ENCODE results near the gene MTA1.

Gene MTA1

DNA sequence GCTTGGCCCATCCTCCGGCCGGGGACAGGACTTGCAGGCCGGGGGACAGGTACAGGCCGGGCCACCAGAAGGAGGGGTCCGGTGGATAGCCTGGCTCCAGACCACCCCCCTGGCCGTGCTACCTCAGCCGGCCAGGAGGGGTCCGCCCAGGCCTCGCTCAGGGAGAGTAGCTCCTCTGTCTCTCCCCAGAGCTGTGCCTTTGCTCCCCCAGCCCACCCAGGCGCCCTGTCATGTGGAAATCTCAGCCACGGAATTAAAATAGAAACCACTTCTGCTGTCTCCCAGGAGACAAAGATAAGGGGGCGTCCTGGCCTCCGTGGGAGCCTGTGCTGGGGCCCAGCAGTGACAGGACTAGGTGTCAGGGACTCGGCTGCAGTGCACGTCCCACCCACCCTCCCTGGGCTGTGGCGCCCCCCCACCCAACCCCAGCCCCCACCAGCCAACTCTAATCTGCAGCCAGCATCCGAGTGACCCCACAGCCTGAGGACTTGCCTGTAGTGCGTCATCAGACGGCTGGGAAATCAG is 51.7 kb downstream of the MTA1 start:
- Mint-ChIP-seq H3K4me3 (no peak overlapping the region), H3K4me1 (ENCODE audit: low read depth) (no peaks in the 10 kb centered on the region), H3K9me3 (no peaks in the 10 kb centered on the region), H3K36me3 (ENCODE audit: low read depth) (no peaks in the 10 kb centered on the region), H3K27ac (no peak overlapping the region), H3K27me3 (ENCODE audit: low read depth) (peaks cover 11% of the 10 kb centered on the region)
- no peak for DNase-seq (ENCODE audit: low spot score)

DNA sequence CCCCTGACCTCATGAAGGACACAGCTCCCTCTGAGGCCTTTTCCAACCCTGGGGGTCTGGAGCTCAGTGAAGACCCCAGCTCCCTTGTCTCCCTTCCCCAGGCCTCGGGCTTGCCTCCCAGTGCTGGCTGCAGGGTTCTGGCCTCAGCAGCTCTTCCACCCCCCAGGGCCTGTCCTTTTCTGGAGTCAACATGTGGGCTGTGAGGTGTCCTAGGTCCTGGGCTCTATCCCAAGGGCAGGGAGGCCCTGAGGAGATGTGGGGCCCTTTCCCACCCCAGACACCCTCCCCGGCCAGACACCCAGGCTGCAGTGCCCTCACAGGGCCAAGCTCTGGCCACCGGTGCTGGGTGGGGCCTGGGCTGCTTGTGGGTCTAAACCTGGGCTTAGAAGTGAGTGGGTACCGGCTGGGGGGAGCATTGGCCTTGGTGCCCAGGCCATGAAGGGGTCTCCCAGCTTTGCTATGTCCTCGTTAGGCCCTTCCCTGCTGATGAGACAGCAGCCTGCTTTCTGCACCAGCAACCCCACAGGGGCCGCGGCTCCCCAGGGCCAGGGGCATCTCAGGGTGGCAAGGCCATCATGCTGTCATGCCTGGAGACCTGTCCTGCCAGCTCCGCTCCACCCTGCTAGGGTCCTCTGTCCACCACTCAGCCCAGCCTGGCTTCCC is 52.3 kb downstream of the MTA1 start:
- Mint-ChIP-seq H3K9me3 (no peaks in the 10 kb centered on the region), H3K4me3 (no peak overlapping the region), H3K27me3 (ENCODE audit: low read depth) (peaks cover 14% of the 10 kb centered on the region), H3K27ac (no peak overlapping the region), H3K4me1 (ENCODE audit: low read depth) (no peaks in the 10 kb centered on the region), H3K36me3 (ENCODE audit: low read depth) (no peaks in the 10 kb centered on the region)
- DNase-seq (ENCODE audit: low spot score), result no peak

DNA sequence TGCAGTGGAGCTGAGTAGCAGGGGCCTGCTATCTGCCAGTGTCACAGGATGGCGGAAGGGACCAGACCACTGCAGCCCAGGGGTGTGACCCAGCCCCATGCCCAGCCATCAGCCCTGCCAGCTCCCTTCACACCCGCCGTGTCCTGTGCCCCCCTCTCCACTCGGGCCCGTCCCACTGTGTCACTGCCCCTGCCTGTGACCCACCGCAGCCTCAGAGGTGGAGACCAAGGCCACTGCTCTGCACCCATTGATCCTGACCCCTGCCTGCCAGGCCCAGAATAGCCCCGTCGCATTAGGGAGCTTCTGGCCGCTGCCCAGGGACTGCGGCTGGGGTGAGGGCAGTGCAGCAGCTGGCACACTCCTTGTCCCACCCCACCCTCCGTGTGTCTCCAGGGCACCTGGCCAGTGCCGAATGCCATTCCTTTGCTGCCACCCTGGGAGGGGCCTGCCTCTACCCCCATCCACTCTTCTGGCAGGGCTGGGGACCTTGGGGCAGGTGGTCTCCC is 52.9 kb downstream of the MTA1 start:
- H3K4me3 Mint-ChIP-seq, result no peak overlapping the region
- DNase-seq (ENCODE audit: low spot score), result no peak
- no peak overlapping the region for H3K27ac Mint-ChIP-seq
- H3K36me3 Mint-ChIP-seq (ENCODE audit: low read depth), result no peaks in the 10 kb centered on the region
- no peaks in the 10 kb centered on the region for H3K9me3 Mint-ChIP-seq
- H3K4me1 Mint-ChIP-seq (ENCODE audit: low read depth), result peaks cover 2% of the 10 kb centered on the region
- H3K27me3 Mint-ChIP-seq (ENCODE audit: low read depth), result peaks cover 19% of the 10 kb centered on the region

DNA sequence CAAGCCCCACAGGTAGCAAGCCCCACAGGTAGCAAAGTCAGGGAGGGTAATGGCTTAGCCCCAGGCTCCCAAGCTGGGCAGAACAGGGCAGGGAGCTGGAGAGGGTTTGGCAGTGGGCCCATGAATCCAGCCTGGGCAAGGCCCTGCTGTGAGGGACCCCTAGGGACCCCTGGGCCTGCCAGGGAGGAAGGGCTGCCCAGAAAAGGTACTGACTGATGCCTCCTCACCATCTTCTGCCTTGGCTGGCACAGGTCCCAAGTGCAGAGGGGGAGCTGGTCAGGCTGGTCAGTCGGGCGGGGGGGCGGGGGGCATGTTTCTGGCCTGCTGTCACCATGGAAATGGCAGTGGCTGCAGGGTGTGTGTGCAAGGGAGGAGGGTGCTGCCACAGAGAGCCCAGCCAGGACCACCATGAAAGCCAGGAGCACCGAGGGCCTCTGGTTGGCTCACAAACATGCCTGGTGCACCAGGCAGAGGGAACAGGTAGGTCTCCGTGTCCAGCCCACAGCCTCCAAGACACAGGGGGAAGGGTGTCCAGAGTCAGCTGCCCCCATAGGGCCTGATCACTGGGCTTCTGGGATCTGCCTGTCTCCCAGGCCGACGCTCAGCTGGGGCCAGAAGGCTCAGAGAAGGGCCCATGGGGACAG is 53.5 kb downstream of the MTA1 start:
- H3K27me3 Mint-ChIP-seq (ENCODE audit: low read depth), result peaks cover 22% of the 10 kb centered on the region
- peak overlapping the region; percentile 75 for H3K4me3 Mint-ChIP-seq
- no peak for DNase-seq (ENCODE audit: low spot score)
- no peaks in the 10 kb centered on the region for H3K9me3 Mint-ChIP-seq
- no peaks in the 10 kb centered on the region for H3K36me3 Mint-ChIP-seq (ENCODE audit: low read depth)
- H3K27ac Mint-ChIP-seq, result no peak overlapping the region
- peaks cover 2% of the 10 kb centered on the region for H3K4me1 Mint-ChIP-seq (ENCODE audit: low read depth)

DNA sequence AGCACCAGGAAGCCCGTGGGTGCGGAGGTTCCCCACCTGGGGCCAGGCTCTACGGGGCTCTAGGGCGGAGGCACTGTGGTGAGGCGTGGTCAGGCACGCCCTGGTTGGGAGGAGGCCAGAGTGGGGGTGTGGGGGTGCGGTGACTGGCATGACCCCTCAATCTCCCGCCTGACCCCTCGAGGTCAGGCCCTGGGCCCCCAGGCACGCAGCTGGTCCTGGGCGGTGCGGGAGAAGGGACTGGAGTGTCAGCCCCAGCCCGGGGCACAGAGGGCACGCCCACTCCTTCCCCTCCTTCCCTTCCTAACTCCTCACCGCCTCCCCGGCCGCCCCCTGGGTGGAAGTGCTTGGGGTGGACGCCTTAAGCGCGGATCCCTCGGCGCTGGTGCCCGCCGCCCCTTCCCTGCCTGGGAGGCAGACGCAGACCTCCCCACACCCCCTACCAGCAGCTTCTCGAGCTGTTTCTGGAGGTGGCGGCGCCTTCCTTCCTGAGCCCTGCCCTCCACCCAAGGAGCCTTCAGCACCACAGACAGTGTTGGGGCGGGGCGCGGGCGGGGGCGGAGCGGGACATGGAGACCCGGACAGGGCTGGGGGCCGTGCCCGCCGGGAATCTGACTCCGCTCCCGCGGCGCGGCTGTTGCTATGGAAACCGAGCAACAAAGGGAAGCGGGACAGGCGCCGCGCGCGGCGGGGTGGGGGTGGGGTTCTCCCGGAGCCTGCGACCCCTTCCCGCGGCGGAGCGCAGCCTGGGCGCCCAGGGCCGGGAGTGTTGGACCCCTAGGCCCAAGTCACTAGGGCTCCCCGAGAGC is 54.3 kb downstream of the MTA1 start:
- DNase-seq (ENCODE audit: low spot score), result peak; percentile 36
- no peaks in the 10 kb centered on the region for H3K36me3 Mint-ChIP-seq (ENCODE audit: low read depth)
- H3K4me3 Mint-ChIP-seq, result peak overlapping the region; percentile 75
- H3K27me3 Mint-ChIP-seq (ENCODE audit: low read depth), result peaks cover 22% of the 10 kb centered on the region
- H3K9me3 Mint-ChIP-seq, result no peaks in the 10 kb centered on the region
- peaks cover 2% of the 10 kb centered on the region for H3K4me1 Mint-ChIP-seq (ENCODE audit: low read depth)
- H3K27ac Mint-ChIP-seq, result no peak overlapping the region

DNA sequence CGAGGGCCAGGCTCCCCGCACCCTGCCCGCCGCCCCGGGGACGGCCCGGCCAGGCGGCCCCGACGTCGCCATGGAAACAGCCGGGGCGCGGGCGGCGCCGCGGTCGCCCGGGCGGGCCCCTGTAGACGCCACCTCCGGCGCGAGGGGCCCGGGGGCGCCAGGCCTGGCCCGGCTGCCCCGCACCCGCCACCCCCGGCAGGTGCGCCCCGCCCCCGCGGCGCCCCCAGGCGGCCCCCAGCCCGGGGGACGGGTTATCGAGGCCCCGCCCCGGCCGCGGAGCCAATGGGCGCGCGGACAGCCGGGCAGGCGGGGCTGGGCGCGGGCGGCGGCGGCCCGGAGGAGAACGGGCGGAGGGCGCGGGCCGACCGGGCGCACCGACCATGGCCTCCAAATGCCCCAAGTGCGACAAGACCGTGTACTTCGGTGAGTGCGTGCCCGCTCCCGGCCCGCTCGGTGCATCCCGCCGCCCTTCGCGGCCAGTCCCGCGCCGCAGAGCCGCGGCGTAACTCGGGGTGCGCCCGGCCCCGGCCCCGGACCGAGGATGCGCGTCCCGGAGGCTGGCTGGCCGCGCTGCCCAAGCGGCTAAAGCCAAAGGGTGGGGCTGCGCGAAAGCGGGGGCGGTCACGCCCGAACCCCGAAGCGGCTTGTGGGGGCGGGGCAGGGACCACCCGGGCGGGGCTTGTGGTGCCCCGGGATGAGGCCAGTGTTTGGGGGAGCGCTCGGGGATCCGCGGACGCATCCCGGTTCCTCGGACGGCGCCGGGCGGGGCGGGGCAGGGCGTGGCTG is 55.0 kb downstream of the MTA1 start, which contains the start of gene CRIP2:
Gene CRIP2, plus strand, starts transcription at position 339 of the 786 bp plus-strand sequence. Its CDS starts 42 bp downstream, at position 381.
- Mint-ChIP-seq H3K27me3 (ENCODE audit: low read depth) (peaks cover 27% of the 10 kb centered on the region), H3K27ac (no peak within 1 kb of the TSS), H3K36me3 (ENCODE audit: low read depth) (no peaks in the 10 kb centered on the region), H3K9me3 (no peaks in the 10 kb centered on the region), H3K4me3 (peak within 1 kb of the TSS; percentile 75), H3K4me1 (ENCODE audit: low read depth) (peaks cover 2% of the 10 kb centered on the region)
- peak; percentile 49 for DNase-seq (ENCODE audit: low spot score)

DNA sequence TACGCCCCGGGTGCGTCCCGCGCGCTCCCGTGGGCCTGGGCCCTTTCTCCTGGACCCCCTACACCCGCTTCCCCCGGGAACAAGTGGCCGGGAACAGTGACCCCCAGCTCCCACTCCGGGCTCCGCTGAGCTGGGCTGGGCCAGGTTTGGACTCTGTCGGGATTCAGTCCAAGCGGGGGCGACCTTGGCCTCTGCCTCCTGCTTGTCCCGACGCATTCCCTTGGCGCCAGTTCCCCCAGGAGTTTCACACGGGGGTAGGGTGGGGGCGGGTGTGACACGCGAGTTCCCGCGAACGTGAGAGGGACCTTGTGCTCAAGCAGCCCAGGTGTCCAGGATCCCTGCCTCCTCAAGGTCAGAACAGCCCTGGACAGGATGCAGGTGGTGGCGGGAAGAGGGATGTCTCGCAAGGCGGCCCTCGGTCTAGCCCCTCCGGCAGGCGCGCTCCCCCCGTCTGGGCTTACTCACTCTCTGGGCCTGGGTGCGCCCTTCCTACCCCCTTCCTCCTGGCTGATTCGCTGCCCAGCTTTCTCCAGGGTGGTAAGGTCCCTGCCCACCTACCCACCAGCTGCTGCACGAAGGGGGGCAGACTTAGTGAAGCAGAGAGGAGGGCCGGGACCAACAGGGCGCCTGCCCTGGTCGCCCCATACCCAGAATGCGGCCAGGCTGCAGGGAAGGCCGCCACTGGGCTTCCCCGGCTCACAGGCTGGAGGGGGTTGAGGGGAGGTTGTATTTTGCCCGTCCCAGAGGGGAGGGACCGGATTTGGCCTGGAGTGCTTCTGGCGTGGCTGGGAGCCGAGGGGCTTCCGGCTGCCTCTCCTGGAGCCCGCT is 55.9 kb downstream of the MTA1 start:
- Mint-ChIP-seq H3K27me3 (ENCODE audit: low read depth) (peaks cover 33% of the 10 kb centered on the region), H3K9me3 (no peaks in the 10 kb centered on the region), H3K4me1 (ENCODE audit: low read depth) (peaks cover 2% of the 10 kb centered on the region), H3K36me3 (ENCODE audit: low read depth) (no peaks in the 10 kb centered on the region), H3K4me3 (peak overlapping the region; percentile 21), H3K27ac (no peak overlapping the region)
- no peak for DNase-seq (ENCODE audit: low spot score)

DNA sequence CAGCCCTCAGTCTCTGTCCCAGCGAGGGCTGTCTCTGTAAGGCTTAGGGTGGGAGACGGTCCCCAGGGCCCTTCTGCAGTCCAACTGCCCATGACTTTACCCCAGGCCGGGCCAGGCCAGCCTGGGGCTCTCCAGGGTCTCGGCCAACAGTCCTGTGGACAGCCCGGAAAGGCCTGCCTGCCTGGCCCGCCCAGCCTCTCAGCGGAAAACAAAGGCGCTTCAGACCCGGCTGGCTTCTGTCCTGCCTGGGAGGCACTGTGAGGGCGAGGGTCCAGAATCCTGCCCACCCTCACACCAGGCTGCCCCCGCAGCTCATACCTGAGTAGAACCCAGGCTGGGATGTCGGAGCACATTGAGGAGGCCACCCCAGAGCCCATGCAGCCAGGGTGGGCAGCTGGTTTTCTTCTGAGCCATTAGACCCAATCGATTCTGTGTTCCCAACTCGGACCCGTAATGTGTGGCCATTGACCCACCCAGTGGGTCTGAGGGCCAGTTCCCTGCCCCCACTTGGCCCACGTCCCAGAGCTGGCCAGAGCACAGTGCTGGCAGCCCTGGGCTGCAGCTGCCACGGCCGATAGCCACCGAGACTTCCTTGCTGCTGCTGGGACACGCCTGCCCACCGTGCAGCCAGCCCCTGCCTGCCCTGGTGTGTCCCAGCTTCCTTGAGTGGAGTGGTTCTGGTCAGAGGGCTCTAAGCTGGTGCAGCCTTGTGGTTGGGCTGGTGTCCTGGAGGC is 56.6 kb downstream of the MTA1 start:
- peaks cover 35% of the 10 kb centered on the region for H3K27me3 Mint-ChIP-seq (ENCODE audit: low read depth)
- no peak overlapping the region for H3K27ac Mint-ChIP-seq
- H3K4me3 Mint-ChIP-seq, result peak overlapping the region; percentile 34
- no peak for DNase-seq (ENCODE audit: low spot score)
- H3K9me3 Mint-ChIP-seq, result no peaks in the 10 kb centered on the region
- no peaks in the 10 kb centered on the region for H3K36me3 Mint-ChIP-seq (ENCODE audit: low read depth)
- H3K4me1 Mint-ChIP-seq (ENCODE audit: low read depth), result peaks cover 7% of the 10 kb centered on the region

DNA sequence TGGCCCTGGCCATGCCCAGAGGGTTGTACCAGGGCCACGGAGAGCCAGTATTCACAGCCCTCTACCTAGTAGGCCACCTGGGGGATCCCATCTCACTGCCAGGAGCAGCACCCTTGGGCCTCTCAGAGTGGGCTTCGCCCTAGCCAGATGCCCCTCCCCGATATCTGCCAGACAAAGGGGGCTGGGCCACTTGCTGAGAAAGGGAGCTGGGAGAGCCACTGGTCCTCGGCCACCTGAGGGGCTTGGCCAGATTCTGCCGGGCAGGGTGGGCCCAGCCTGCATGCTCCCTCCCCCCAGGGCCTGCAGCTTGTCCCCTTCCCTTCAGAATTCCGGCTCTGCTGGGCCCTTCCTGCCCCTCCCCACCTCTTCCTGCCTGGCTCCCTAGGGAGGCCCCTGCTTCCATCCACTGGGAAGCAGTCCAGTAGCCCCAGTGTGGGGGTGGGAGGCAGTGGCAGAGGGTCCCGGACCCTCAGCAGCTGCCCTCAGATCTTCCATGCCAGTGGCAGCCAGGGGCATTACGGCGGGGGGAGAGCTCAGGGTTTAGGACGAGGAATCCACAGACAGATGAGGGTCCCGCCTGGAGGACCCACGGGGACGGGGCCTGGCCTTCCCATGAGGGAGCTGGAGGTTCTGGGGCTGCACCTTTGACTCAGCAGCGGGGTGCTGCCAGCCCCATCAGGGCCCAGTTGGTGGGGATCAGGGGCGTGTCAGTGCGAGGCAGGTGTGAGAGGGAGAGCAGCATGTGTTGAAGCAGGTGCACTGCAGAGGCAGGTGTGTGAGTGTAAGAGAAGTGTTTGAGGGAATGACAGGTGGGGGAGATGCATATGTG is 57.4 kb downstream of the MTA1 start:
- H3K9me3 Mint-ChIP-seq, result no peaks in the 10 kb centered on the region
- no peaks in the 10 kb centered on the region for H3K36me3 Mint-ChIP-seq (ENCODE audit: low read depth)

DNA sequence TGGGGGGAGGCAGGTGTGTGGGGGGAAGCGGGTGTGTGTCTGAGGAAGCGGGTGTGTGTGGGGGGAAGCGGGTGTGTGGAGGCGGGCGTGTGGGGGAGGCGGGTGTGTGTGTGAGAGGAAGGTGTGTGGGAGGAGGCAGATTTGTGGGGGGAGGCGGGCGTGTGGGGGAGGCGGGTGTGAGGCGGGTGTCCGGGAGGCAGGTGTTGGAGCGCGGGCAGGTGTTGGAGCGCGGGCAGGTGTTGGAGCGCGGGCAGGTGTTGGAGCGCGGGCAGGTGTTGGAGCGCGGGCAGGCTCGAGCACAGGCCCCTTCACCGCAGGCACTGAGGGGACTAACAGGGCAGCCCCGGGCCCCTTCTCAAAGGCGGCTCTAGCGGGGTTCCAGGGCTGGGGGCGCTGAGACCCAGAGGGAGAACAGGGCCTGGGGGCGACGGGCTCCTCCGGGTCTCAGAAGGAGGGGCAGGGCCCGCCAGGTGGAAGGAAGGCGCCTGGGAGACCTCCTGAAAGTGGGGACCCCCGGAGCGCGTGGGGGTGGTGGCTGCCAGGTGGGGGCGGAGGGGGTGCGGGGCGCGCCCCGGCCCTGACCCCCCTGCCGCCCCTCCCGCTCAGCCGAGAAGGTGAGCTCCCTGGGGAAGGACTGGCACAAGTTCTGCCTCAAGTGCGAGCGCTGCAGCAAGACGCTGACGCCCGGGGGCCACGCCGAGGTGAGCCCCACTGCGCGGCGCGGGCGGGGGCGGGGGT is 58.2 kb downstream of the MTA1 start:
- Mint-ChIP-seq H3K9me3 (no peaks in the 10 kb centered on the region), H3K4me1 (ENCODE audit: low read depth) (peaks cover 18% of the 10 kb centered on the region), H3K27ac (peak overlapping the region; percentile 41), H3K27me3 (ENCODE audit: low read depth) (peaks cover 35% of the 10 kb centered on the region), H3K36me3 (ENCODE audit: low read depth) (no peaks in the 10 kb centered on the region), H3K4me3 (no peak overlapping the region)
- no peak for DNase-seq (ENCODE audit: low spot score)

More for the DNA sequence above, 57.4 kb downstream of the MTA1 start:
- DNase-seq (ENCODE audit: low spot score), result no peak
- Mint-ChIP-seq H3K4me3 (peak overlapping the region; percentile 34), H3K27me3 (ENCODE audit: low read depth) (peaks cover 35% of the 10 kb centered on the region), H3K4me1 (ENCODE audit: low read depth) (peaks cover 11% of the 10 kb centered on the region), H3K27ac (peak overlapping the region; percentile 41)

Data from T-helper 2 cell treated with Interferon-gamma antibody and Interleukin-4, amounts not matched to agents 5 μg/mL and 100 μg/mL, for 36 hours (primary cell).